Measurements from ENCODE around the gene GRB7.
"Not testable (repeated sequence)": the region's sequence is repeated elsewhere in the genome, so short reads cannot be mapped to it uniquely, and the experiment has no call there.

GRB7 gene

GRCh38 chr17:39737760-39738567, at the start of gene GRB7:
TSS of gene GRB7 (plus strand) at chr17:39737938. CDS start at chr17:39742302, 4,364 bp downstream.
- no peak for DNase-seq

GRCh38 chr17:39688475-39688835, 49.3 kb upstream of the GRB7 start:
- DNase-seq = no peak

- no peak for DNase-seq
These were observed 48.8 kb upstream of the GRB7 start for GRCh38 chr17:39688945-39689344.

- DNase-seq = no peak
These were observed 43.1 kb upstream of the GRB7 start for GRCh38 chr17:39694593-39694992.

- DNase-seq = no peak
These were observed 42.7 kb upstream of the GRB7 start for GRCh38 chr17:39695089-39695474.

DNA sequence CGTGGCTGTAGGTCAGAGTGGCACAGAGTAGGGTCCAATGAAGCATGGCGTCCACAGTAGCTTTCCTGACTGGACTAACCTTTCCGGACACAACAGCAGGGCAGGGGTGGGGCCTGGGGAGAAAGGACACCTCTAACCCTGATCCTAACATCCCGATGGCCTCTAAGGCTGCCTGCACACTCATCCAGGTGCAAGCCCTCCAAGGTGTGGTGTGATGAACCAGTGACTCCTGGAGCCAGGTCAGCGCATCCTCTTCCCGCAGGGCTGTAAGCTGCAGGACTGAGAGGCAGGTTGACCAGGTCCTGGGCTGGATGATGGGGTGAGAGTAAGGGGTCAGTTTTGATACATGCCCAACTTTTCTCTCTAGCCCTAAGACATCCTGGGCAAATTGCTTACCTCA, 41.0 kb upstream of the GRB7 start:
- no peak for DNase-seq

DNA sequence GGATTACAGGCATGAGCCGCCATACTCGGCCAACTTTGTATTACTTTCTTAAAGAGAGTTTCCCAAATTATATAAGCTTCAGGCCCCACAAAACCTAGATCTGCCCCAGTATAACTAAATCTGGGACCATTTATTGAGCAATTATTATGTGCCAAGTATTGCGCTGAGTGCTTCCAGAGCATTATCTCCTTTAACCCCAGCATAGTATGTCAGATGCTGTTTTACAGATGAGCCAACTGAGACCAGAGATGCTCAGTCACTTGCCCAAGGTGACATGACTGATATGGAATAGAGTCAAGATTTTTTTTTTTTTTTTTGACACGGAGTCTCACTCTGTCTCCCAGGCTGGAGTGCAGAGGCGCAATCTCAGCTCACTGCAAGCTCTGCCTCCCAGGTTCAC, 39.8 kb upstream of the GRB7 start:
- no peak for DNase-seq

GRCh38 chr17:39699157-39699817, 38.5 kb upstream of the GRB7 start:
- DNase-seq = not testable (repeated sequence)

- DNase-seq = no peak
These were observed 38.0 kb upstream of the GRB7 start, which contains the start of gene ERBB2 for GRCh38 chr17:39699818-39700147. TSS of gene ERBB2 (plus strand) at chr17:39700064. CDS start at chr17:39700239, 175 bp downstream.

- no peak for DNase-seq
These were observed 37.4 kb upstream of the GRB7 start for GRCh38 chr17:39700148-39700987.

- DNase-seq = no peak
These were observed 36.5 kb upstream of the GRB7 start for GRCh38 chr17:39701012-39701783.

- no peak for DNase-seq
These were observed 35.8 kb upstream of the GRB7 start for GRCh38 chr17:39701784-39702422.

- no peak for DNase-seq
These were observed 34.5 kb upstream of the GRB7 start for GRCh38 chr17:39702901-39703893.

DNA sequence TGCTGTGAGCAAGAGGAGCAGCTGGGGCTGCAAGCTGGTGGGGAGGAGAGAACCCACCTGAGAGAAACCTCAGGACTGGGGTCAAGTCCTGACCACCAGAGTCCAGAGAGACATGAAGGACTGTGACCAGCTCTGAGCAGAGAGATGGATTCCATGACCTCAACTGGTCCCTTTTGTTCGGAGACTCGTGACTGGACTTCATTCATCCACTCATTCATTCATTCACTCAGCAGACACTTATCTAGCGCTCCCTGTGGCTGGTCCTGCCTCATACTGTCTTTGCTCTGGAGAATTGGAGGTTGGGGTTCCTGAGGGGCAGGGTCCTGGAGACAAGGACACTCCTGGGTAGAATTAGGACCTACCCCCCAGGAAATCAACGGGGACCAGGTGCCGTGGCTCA, 33.8 kb upstream of the GRB7 start:
- DNase-seq = no peak

DNA sequence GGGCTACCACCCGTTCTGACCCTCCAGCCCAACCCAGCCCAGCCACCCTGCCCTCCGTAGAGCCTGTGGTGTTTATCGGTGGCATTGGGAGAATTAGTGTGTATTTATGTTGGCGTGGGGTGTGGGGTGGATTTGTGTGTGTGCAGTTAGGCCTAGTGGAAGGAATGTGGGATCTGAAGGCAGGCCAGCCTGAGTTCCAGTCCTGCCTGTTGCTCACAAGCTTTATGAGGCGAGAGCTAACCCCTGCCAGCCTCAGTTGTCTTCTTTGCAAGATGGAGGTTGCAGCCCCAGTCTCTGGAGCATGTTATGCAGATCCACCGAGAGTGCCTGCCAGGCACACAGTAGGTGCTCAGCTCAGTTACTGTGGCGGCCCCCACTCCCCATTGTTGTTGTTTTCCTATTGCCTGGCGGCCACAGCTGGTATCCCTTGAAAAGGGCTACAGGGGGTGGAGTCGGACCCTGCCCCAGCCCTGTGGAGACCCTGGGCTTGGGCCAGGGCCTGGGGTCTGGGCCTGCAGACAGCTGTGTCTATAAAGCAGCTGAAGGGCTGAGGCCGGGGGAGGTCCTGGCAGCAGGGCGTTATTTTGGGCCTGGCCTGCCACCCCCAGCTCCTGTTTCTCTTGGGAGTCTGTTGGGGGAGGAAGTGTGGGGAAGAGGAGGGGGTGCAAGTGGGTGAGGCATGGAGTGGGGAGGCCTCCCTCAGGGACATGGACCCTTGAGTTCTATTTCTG, 32.8 kb upstream of the GRB7 start:
- DNase-seq = no peak

DNA sequence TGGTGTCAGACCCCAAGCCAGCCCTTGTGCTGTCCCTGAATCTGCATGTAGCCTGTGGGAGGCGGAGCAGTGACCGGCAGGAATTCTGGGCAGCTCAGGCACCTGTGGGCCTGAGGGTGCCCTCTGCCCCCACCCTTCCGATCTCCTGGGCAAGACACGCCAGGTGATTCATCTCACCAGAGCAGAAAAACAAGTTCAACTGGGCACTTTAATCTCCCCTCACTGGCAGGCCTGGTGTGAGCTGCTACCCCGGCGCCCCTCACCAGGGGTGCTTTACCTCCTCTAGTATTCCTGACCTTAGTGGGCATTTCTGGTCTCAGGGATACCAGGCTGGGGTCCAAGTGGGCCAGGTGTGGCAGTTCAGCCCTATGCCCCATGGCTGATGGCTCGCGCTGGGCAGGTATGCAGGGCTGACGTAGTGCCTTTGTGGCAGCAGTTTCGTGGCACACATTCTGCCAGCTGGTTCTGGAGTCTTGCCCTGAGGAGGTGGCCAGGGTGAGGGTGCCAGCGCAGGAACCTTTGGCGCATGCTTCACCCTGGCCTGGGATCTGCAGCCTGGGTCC, 31.9 kb upstream of the GRB7 start:
- no peak for DNase-seq

DNA sequence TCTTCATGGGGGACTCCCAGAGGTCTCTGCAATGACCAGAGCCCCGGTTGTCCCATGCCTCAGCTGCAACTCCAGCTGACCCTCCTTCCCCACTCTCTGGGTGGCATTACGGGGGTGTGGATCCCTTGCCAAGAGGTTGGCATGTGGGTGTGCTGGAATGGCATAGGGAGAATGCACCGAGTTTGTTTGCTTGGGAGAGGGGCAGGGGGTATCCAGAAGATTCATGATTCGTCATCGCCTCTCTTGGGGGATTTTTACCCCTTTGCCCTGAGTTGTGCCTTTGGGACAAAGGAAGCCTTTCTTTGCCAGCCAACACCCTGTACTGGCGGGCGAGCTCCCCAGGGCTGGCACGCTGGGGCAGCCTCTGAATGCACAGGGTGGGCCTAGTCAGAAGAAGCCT, 31.4 kb upstream of the GRB7 start:
- DNase-seq = no peak

- no peak for DNase-seq
These were observed 30.8 kb upstream of the GRB7 start for GRCh38 chr17:39706921-39707337.

GRCh38 chr17:39709319-39709997, 28.3 kb upstream of the GRB7 start:
- no peak for DNase-seq

Measured in stimulated activated CD4-positive, alpha-beta T cell treated with anti-CD3 and anti-CD28 coated beads, Interleukin-4, amount 100 ng/mL, for 4 hours (primary cell).